ENCODE results near the gene GMDS. TPM values are rescaled to one million over a fixed set of nuclear protein-coding genes. Genes with fewer than 3 reads are reported as not detected.

GMDS gene
- total RNA-seq, 2 donors from 2014 or later, result 25.4 to 29.5 TPM

DNA sequence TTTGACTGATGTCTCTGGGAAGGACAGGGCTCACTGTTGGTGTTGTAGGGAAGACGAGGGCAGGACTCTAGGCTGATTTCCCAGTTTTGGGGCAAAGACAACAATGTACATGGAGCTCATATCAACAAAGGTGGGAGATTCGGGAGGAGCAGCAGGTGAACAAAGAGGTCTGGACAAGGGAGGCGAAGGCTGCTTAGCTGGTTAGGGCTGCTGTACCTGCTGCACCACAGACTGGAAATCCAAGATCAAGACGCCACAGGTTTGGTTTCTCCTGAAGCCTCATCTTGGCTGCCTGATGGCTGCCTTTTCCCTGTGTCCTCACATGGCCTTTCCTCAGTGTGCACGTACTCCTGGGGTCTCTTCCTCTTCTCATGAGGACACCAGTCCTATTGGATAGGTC, 348.5 kb downstream of the GMDS start:
- Histone ChIP-seq H3K27ac (ENCODE audit: low read depth, low read length) (no peak overlapping the region), H3K9me3 (ENCODE audit: control insufficient read depth, low read length) (no peaks in the 10 kb centered on the region), H3K27me3 (ENCODE audit: control insufficient read depth, insufficient read depth, low read length, poor library complexity, severe bottlenecking) (no peaks in the 10 kb centered on the region), H3K4me3 (ENCODE audit: low read length) (no peak overlapping the region), H3K36me3 (ENCODE audit: control insufficient read depth, insufficient read depth, low read length) (no peaks in the 10 kb centered on the region), H3K4me1 (ENCODE audit: control insufficient read depth, insufficient read depth, low read length) (peaks cover 2% of the 10 kb centered on the region), H3K9ac (ENCODE audit: extremely low read depth, low read length, poor library complexity, severe bottlenecking) (no peak overlapping the region)
- no peak overlapping the region for H3K4me3 Mint-ChIP-seq
- TF ChIP-seq, protein P1, sequence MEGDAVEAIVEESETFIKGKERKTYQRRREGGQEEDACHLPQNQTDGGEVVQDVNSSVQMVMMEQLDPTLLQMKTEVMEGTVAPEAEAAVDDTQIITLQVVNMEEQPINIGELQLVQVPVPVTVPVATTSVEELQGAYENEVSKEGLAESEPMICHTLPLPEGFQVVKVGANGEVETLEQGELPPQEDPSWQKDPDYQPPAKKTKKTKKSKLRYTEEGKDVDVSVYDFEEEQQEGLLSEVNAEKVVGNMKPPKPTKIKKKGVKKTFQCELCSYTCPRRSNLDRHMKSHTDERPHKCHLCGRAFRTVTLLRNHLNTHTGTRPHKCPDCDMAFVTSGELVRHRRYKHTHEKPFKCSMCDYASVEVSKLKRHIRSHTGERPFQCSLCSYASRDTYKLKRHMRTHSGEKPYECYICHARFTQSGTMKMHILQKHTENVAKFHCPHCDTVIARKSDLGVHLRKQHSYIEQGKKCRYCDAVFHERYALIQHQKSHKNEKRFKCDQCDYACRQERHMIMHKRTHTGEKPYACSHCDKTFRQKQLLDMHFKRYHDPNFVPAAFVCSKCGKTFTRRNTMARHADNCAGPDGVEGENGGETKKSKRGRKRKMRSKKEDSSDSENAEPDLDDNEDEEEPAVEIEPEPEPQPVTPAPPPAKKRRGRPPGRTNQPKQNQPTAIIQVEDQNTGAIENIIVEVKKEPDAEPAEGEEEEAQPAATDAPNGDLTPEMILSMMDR (conservative IDR thresholded peaks at IDR 0.05), result no peak
- H3K27ac Mint-ChIP-seq, result no peak overlapping the region
- no peaks in the 10 kb centered on the region for H3K36me3 Mint-ChIP-seq (ENCODE audit: low read depth)
- no peaks in the 10 kb centered on the region for H3K27me3 Mint-ChIP-seq (ENCODE audit: insufficient read depth)
- H3K9me3 Mint-ChIP-seq, result no peaks in the 10 kb centered on the region
- WGBS, 2 experiments (ENCODE audit: insufficient coverage in 1 of 2, insufficient read length in 1 of 2), result 83 to 91% methylated on average over 3 to 5 of the region's 5 CpGs
- no peak for DNase-seq
- H3K4me1 Mint-ChIP-seq, result peaks cover 8% of the 10 kb centered on the region

DNA sequence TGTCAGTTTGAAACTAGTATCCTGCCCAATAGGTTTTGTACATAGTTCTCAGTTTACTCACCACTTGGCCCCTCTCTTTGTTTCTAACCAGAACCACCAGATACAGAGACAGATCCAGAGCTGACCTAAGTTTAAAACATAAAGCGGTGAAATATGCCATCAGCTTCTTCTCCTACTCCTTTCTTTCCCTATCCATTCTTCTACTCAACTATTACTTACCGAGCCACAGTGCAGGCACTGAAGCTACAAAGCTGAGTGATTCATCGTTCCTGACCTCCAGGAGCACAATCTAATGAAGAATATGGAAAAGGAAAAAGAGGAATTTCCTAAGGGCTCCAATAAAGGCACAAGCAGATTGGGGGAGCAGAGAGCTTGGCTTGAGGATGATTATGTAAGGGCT, 349.7 kb downstream of the GMDS start:
- no peak overlapping the region for H3K27ac Mint-ChIP-seq
- Histone ChIP-seq H3K27ac (ENCODE audit: low read depth, low read length) (no peak overlapping the region), H3K9ac (ENCODE audit: extremely low read depth, low read length, poor library complexity, severe bottlenecking) (no peak overlapping the region), H3K4me1 (ENCODE audit: control insufficient read depth, insufficient read depth, low read length) (peaks cover 2% of the 10 kb centered on the region), H3K36me3 (ENCODE audit: control insufficient read depth, insufficient read depth, low read length) (no peaks in the 10 kb centered on the region), H3K27me3 (ENCODE audit: control insufficient read depth, insufficient read depth, low read length, poor library complexity, severe bottlenecking) (no peaks in the 10 kb centered on the region), H3K9me3 (ENCODE audit: control insufficient read depth, low read length) (no peaks in the 10 kb centered on the region), H3K4me3 (ENCODE audit: low read length) (no peak overlapping the region)
- WGBS, 2 experiments (ENCODE audit: insufficient coverage in 1 of 2, insufficient read length in 1 of 2), result 94 to 100% methylated on average over 1 to 3 of the region's 3 CpGs
- H3K4me1 Mint-ChIP-seq, result peaks cover 8% of the 10 kb centered on the region
- no peak for DNase-seq
- no peaks in the 10 kb centered on the region for H3K9me3 Mint-ChIP-seq
- H3K36me3 Mint-ChIP-seq (ENCODE audit: low read depth), result no peaks in the 10 kb centered on the region
- H3K4me3 Mint-ChIP-seq, result no peak overlapping the region
- H3K27me3 Mint-ChIP-seq (ENCODE audit: insufficient read depth), result no peaks in the 10 kb centered on the region
- TF ChIP-seq, protein P1 (conservative IDR thresholded peaks at IDR 0.05), result no peak

DNA sequence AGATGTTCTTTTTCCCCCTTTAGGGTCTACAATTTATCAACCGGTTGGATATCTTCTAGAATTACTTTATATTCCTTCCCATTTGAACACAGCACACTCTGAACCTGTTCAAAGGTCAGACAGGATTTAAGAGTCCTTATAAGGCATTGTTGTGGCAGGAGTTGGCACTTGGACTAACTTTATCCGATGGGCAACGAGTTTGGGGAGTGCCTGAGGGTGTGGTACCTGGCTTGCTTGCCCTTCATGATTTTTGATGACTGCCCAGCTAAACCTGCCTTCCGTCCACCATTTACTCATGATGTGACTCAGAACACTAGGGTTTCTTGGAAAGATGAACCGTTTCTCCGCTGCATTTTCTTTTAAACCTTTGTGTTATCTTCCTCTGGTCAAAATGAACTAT, 350.5 kb downstream of the GMDS start:
- Mint-ChIP-seq H3K36me3 (ENCODE audit: low read depth) (no peaks in the 10 kb centered on the region), H3K27ac (no peak overlapping the region), H3K9me3 (no peaks in the 10 kb centered on the region), H3K4me1 (peaks cover 8% of the 10 kb centered on the region), H3K27me3 (ENCODE audit: insufficient read depth) (no peaks in the 10 kb centered on the region), H3K4me3 (no peak overlapping the region)
- Histone ChIP-seq H3K4me1 (ENCODE audit: control insufficient read depth, insufficient read depth, low read length) (peaks cover 2% of the 10 kb centered on the region), H3K27me3 (ENCODE audit: control insufficient read depth, insufficient read depth, low read length, poor library complexity, severe bottlenecking) (no peaks in the 10 kb centered on the region), H3K9me3 (ENCODE audit: control insufficient read depth, low read length) (no peaks in the 10 kb centered on the region), H3K27ac (ENCODE audit: low read depth, low read length) (no peak overlapping the region), H3K9ac (ENCODE audit: extremely low read depth, low read length, poor library complexity, severe bottlenecking) (no peak overlapping the region), H3K36me3 (ENCODE audit: control insufficient read depth, insufficient read depth, low read length) (no peaks in the 10 kb centered on the region), H3K4me3 (ENCODE audit: low read length) (no peak overlapping the region)
- DNase-seq, result no peak
- 91 to 94% methylated on average over 4 to 6 of the region's 6 CpGs for WGBS, 2 experiments (ENCODE audit: insufficient coverage in 1 of 2, insufficient read length in 1 of 2)
- TF ChIP-seq, protein P1 (conservative IDR thresholded peaks at IDR 0.05), result no peak

All from endodermal cell (in vitro differentiated cells).